HepG2 (cell line): Measurements from ENCODE around the gene TXNDC11. TPM values are rescaled to one million over a fixed set of nuclear protein-coding genes. Genes with fewer than 3 reads are reported as not detected.
A peak's percentile ranks its signal among the peaks of the same experiment; 100 is the strongest.

Experiments used
- ATRX ChIP-seq: sonication (generic); formaldehyde crosslinking; IDR thresholded peaks from 2 replicates; pipeline ENCODE4 v1.4.0; 2020; ENCODE audit warnings: missing genetic modification reagents, borderline replicate concordance
- FOXM1 ChIP-seq: sonication (generic); formaldehyde crosslinking; IDR thresholded peaks from 2 replicates; pipeline ENCODE4 v1.5.0; 2020; ENCODE audit warnings: missing genetic modification reagents
- HMG20A ChIP-seq: IDR thresholded peaks from 2 replicates; pipeline ENCODE4 v1.6.1; 2016; ENCODE audit warnings: borderline replicate concordance
- KDM1A ChIP-seq: IDR thresholded peaks from 2 replicates; pipeline ENCODE4 v1.6.1; 2016; ENCODE audit warnings: missing compliant biosample characterization
- KLF9 ChIP-seq: IDR thresholded peaks from 2 replicates; pipeline ENCODE4 v1.6.1; 2016; ENCODE audit warnings: low read depth
- SIN3B ChIP-seq: fragments of 150-350 bp; IDR thresholded peaks from 2 replicates; pipeline ENCODE4 v1.6.1; 2014; ENCODE audit warnings: low read length
- ZNF709 ChIP-seq: sonication (generic); formaldehyde crosslinking; IDR thresholded peaks from 2 replicates; pipeline ENCODE4 v1.5.0; 2020; ENCODE audit warnings: mild to moderate bottlenecking, missing genetic modification reagents
- polyA plus RNA-seq, 8 experiments: library from polyadenylated mRNA; depleted of rRNA in 3 of 8; stranded (reverse) in 7 of 8; unstranded in 1 of 8; fragments of >200 nt; fragmentation: Illumina TruSeq in 4 of 8; extraction: Trizol in 4 of 8; gene quantifications; 2 replicates each; pipeline versions ENCODE4 v1.2.1 to v1.2.3, GENCODE V29; 2011 to 2016; ENCODE audit warnings: low read depth in 4 of 8, missing spikeins in 1 of 8, mixed read lengths in 1 of 8; ENCODE audit not compliant: insufficient read depth in 1 of 8
- total RNA-seq, 5 experiments: library from RNA; depleted of rRNA; stranded (reverse); fragments of >200 nt; fragmentation: Illumina TruSeq; extraction: Trizol; gene quantifications; 2 replicates each; pipeline ENCODE4 v1.2.3, GENCODE V29; 2016; ENCODE audit warnings: low read depth in 1 of 5
- TF ChIP-seq, protein P1 (sequence below): IDR thresholded peaks from 2 replicates; pipeline ENCODE4 v1.6.1; 2016; ENCODE audit warnings: low read depth
- TF ChIP-seq, protein P2 (sequence below), 2 experiments: IDR thresholded peaks; 2 replicates each; pipeline ENCODE4 v1.6.1; 2011 to 2012; ENCODE audit warnings: low read length in 2 of 2, borderline replicate concordance in 1 of 2, low read depth in 1 of 2, mild to moderate bottlenecking in 1 of 2, moderate library complexity in 1 of 2
- TF ChIP-seq, protein P3 (sequence below), 2 experiments: fragments of 450-650 bp in 1 of 2; sonication (generic) in 1 of 2; formaldehyde crosslinking; IDR thresholded peaks; 2 replicates each; pipeline versions ENCODE4 v1.5.0 to v1.8.0; 2020 to 2022; ENCODE audit warnings: mild to moderate bottlenecking in 1 of 2, missing genetic modification reagents in 1 of 2
- TF ChIP-seq, protein P4 (sequence below): sonication (generic); formaldehyde crosslinking; IDR thresholded peaks from 2 replicates; pipeline ENCODE4 v1.4.0; 2020; ENCODE audit warnings: missing genetic modification reagents
- TF ChIP-seq, protein P5 (sequence below): sonication (generic); formaldehyde crosslinking; IDR thresholded peaks from 2 replicates; pipeline ENCODE4 v1.4.0; 2020; ENCODE audit warnings: missing genetic modification reagents, borderline replicate concordance

Gene TXNDC11
- total and polyA plus RNA-seq, 2 of the 13 experiments (the other 11 are each of a cell fraction or from before 2014, with no cell fraction given), result 74.9 to 123 TPM

DNA sequence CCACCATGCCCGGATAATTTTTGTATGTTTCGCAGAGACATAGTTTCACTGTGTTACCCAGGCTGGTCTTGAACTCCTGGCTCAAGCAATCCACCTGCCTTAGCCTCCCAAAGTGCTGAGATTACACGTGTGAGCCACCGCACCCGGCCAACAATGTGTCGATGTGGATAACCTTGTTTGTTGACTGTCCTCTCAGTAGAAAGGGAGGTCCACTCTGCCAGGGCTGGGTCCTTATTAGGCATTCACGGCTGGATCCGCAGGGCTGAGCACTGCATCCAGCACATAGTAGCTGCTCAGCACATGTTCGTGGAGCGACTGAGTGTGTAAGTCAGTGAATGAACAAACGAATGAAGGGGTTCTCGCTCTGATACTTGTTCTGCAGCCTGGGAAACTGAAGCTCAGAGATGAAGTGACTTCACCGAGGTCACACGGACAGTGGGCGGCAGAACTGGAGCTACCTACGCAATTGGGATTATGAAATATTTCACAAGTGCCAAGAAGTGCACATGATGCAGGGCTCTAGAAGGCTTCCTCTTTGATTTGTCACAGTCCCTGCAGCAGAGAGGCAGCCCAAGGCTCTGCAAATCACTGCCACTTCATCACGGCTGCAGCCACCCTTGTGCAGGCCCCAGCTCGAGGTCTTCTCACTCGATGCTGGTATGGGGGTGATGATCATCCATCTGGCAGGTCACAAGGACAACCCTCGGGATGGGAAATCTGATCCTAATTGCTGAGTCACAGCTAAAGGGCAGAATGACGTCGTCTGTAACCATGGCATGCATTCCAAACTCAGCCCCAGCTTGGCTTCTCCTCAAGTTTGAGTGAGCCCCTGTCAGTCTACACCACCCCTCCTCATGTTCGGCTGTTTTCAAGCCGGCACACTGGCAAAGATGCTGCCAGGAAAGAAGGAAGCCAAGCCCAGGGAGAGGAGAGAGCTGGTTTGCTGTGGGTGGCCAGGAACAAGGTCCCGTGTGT lies 102.4 kb downstream of the TXNDC11 start (continued):
- TF ChIP-seq, protein P1, sequence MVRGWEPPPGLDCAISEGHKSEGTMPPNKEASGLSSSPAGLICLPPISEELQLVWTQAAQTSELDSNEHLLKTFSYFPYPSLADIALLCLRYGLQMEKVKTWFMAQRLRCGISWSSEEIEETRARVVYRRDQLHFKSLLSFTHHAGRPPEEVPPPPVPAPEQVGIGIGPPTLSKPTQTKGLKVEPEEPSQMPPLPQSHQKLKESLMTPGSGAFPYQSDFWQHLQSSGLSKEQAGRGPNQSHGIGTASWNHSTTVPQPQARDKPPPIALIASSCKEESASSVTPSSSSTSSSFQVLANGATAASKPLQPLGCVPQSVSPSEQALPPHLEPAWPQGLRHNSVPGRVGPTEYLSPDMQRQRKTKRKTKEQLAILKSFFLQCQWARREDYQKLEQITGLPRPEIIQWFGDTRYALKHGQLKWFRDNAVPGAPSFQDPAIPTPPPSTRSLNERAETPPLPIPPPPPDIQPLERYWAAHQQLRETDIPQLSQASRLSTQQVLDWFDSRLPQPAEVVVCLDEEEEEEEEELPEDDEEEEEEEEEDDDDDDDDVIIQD (CRISPR knock-in tag), result no peak; the same call in 1 of the 2 replicates
- peak; percentile 41 for TF ChIP-seq KDM1A (CRISPR knock-in tag)
- TF ChIP-seq ZNF709 (CRISPR knock-in tag), result no peak
- TF ChIP-seq, protein P2, sequence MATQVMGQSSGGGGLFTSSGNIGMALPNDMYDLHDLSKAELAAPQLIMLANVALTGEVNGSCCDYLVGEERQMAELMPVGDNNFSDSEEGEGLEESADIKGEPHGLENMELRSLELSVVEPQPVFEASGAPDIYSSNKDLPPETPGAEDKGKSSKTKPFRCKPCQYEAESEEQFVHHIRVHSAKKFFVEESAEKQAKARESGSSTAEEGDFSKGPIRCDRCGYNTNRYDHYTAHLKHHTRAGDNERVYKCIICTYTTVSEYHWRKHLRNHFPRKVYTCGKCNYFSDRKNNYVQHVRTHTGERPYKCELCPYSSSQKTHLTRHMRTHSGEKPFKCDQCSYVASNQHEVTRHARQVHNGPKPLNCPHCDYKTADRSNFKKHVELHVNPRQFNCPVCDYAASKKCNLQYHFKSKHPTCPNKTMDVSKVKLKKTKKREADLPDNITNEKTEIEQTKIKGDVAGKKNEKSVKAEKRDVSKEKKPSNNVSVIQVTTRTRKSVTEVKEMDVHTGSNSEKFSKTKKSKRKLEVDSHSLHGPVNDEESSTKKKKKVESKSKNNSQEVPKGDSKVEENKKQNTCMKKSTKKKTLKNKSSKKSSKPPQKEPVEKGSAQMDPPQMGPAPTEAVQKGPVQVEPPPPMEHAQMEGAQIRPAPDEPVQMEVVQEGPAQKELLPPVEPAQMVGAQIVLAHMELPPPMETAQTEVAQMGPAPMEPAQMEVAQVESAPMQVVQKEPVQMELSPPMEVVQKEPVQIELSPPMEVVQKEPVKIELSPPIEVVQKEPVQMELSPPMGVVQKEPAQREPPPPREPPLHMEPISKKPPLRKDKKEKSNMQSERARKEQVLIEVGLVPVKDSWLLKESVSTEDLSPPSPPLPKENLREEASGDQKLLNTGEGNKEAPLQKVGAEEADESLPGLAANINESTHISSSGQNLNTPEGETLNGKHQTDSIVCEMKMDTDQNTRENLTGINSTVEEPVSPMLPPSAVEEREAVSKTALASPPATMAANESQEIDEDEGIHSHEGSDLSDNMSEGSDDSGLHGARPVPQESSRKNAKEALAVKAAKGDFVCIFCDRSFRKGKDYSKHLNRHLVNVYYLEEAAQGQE (IDR thresholded peaks at IDR 0.05; ENCODE audit: borderline replicate concordance in 1 of 2, low read depth in 1 of 2, low read length in 2 of 2), result no peak
- no peak for TF ChIP-seq SIN3B
- TF ChIP-seq, protein P3, sequence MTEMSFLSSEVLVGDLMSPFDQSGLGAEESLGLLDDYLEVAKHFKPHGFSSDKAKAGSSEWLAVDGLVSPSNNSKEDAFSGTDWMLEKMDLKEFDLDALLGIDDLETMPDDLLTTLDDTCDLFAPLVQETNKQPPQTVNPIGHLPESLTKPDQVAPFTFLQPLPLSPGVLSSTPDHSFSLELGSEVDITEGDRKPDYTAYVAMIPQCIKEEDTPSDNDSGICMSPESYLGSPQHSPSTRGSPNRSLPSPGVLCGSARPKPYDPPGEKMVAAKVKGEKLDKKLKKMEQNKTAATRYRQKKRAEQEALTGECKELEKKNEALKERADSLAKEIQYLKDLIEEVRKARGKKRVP (CRISPR knock-in tag; IDR thresholded peaks at IDR 0.05), result peak in 1 of 2 experiments; percentile 93; a peak in 2 of 4 replicates
- no peak for TF ChIP-seq HMG20A (CRISPR knock-in tag)
- no peak for TF ChIP-seq FOXM1 (CRISPR knock-in tag)
- no peak for TF ChIP-seq KLF9 (CRISPR knock-in tag)
- TF ChIP-seq, protein P4, sequence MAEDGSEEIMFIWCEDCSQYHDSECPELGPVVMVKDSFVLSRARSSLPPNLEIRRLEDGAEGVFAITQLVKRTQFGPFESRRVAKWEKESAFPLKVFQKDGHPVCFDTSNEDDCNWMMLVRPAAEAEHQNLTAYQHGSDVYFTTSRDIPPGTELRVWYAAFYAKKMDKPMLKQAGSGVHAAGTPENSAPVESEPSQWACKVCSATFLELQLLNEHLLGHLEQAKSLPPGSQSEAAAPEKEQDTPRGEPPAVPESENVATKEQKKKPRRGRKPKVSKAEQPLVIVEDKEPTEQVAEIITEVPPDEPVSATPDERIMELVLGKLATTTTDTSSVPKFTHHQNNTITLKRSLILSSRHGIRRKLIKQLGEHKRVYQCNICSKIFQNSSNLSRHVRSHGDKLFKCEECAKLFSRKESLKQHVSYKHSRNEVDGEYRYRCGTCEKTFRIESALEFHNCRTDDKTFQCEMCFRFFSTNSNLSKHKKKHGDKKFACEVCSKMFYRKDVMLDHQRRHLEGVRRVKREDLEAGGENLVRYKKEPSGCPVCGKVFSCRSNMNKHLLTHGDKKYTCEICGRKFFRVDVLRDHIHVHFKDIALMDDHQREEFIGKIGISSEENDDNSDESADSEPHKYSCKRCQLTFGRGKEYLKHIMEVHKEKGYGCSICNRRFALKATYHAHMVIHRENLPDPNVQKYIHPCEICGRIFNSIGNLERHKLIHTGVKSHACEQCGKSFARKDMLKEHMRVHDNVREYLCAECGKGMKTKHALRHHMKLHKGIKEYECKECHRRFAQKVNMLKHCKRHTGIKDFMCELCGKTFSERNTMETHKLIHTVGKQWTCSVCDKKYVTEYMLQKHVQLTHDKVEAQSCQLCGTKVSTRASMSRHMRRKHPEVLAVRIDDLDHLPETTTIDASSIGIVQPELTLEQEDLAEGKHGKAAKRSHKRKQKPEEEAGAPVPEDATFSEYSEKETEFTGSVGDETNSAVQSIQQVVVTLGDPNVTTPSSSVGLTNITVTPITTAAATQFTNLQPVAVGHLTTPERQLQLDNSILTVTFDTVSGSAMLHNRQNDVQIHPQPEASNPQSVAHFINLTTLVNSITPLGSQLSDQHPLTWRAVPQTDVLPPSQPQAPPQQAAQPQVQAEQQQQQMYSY (CRISPR knock-in tag), result no peak
- no peak for TF ChIP-seq ATRX (CRISPR knock-in tag)
- TF ChIP-seq, protein P5, sequence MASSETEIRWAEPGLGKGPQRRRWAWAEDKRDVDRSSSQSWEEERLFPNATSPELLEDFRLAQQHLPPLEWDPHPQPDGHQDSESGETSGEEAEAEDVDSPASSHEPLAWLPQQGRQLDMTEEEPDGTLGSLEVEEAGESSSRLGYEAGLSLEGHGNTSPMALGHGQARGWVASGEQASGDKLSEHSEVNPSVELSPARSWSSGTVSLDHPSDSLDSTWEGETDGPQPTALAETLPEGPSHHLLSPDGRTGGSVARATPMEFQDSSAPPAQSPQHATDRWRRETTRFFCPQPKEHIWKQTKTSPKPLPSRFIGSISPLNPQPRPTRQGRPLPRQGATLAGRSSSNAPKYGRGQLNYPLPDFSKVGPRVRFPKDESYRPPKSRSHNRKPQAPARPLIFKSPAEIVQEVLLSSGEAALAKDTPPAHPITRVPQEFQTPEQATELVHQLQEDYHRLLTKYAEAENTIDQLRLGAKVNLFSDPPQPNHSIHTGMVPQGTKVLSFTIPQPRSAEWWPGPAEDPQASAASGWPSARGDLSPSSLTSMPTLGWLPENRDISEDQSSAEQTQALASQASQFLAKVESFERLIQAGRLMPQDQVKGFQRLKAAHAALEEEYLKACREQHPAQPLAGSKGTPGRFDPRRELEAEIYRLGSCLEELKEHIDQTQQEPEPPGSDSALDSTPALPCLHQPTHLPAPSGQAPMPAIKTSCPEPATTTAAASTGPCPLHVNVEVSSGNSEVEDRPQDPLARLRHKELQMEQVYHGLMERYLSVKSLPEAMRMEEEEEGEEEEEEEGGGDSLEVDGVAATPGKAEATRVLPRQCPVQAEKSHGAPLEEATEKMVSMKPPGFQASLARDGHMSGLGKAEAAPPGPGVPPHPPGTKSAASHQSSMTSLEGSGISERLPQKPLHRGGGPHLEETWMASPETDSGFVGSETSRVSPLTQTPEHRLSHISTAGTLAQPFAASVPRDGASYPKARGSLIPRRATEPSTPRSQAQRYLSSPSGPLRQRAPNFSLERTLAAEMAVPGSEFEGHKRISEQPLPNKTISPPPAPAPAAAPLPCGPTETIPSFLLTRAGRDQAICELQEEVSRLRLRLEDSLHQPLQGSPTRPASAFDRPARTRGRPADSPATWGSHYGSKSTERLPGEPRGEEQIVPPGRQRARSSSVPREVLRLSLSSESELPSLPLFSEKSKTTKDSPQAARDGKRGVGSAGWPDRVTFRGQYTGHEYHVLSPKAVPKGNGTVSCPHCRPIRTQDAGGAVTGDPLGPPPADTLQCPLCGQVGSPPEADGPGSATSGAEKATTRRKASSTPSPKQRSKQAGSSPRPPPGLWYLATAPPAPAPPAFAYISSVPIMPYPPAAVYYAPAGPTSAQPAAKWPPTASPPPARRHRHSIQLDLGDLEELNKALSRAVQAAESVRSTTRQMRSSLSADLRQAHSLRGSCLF (CRISPR knock-in tag), result no peak
